Activated CD8-positive, alpha-beta memory T cell treated with anti-CD3 and anti-CD28 coated beads, Interleukin-2, amount 10 ng/mL, durations not matched to agents 7 days and 5 days (primary cell): Measurements from ENCODE around the gene CD38. TPM values are rescaled to one million over a fixed set of nuclear protein-coding genes. Genes with fewer than 3 reads are reported as not detected.
A peak's percentile ranks its signal among the peaks of the same experiment; 100 is the strongest.

Source experiments
- ATAC-seq: fragments of 150-1000 bp; cut with Tn5 transposase; one replicate; pipeline ENCODE4 v1.10.0; 2021; ENCODE audit warnings: moderate library complexity
- CTCF ChIA-PET: fragments of 350-600 bp; sonication (Branson Sonifier 250); formaldehyde crosslinking; loops from one replicate; lab custom pipeline; 2021; ENCODE audit warnings: antibody characterized with exemption; lab: Charles Lee
- DNase-seq: peaks from one replicate; pipeline ENCODE4 v3.0.0-alpha.2; 2020
- H3K27ac Mint-ChIP-seq: one replicate; pipeline ENCODE4 v1.8.0; 2021; ENCODE audit warnings: mild to moderate bottlenecking, mixed read lengths
- H3K27me3 Mint-ChIP-seq: one replicate; pipeline ENCODE4 v1.8.0; 2021; ENCODE audit warnings: mixed read lengths
- H3K36me3 Mint-ChIP-seq: one replicate; pipeline ENCODE4 v1.8.0; 2021; ENCODE audit warnings: mild to moderate bottlenecking, mixed read lengths
- H3K4me1 Mint-ChIP-seq: one replicate; pipeline ENCODE4 v1.8.0; 2021; ENCODE audit warnings: mixed read lengths
- H3K4me3 Mint-ChIP-seq: one replicate; pipeline ENCODE4 v1.8.0; 2021; ENCODE audit warnings: mild to moderate bottlenecking, moderate library complexity, mixed read lengths
- H3K9me3 Mint-ChIP-seq: one replicate; pipeline ENCODE4 v1.8.0; 2022; ENCODE audit warnings: low read depth, mixed read lengths
- total RNA-seq, 2 experiments: library from RNA; stranded (reverse); gene quantifications; one replicate each; pipeline ENCODE4 v1.2.3, GENCODE V29; 2021

CD38 gene
- total RNA-seq, 2 experiments from 2014 or later, result 151 to 179 TPM

GRCh38 chr4:15864651-15865566, 86.8 kb downstream of the CD38 start:
- no peak overlapping the region for H3K27ac Mint-ChIP-seq
- H3K4me1 Mint-ChIP-seq, result no peaks in the 10 kb centered on the region
- no peak overlapping the region for H3K4me3 Mint-ChIP-seq
- no peaks in the 10 kb centered on the region for H3K36me3 Mint-ChIP-seq
- DNase-seq (no peak), ATAC-seq (no peak)
- no peaks in the 10 kb centered on the region for H3K9me3 Mint-ChIP-seq
- CTCF ChIA-PET, result no interaction called here
- H3K27me3 Mint-ChIP-seq, result peaks cover 16% of the 10 kb centered on the region

GRCh38 chr4:15868111-15868510, 90.0 kb downstream of the CD38 start:
- CTCF ChIA-PET, result interaction anchor here (1.0 kb wide), 1 partner anchor 14 kb away, joined by 3 read pairs; no protein-coding TSS in a partner anchor
- Mint-ChIP-seq H3K9me3 (no peaks in the 10 kb centered on the region), H3K27me3 (peaks cover 40% of the 10 kb centered on the region), H3K36me3 (no peaks in the 10 kb centered on the region), H3K4me1 (no peaks in the 10 kb centered on the region), H3K27ac (no peak overlapping the region), H3K4me3 (no peak overlapping the region)
- DNase-seq (no peak), ATAC-seq (no peak)

GRCh38 chr4:15868826-15869413, 90.8 kb downstream of the CD38 start:
- H3K27ac Mint-ChIP-seq, result no peak overlapping the region
- H3K9me3 Mint-ChIP-seq, result no peaks in the 10 kb centered on the region
- ATAC-seq (no peak), DNase-seq (no peak)
- H3K4me1 Mint-ChIP-seq, result no peaks in the 10 kb centered on the region
- peaks cover 39% of the 10 kb centered on the region for H3K27me3 Mint-ChIP-seq
- CTCF ChIA-PET, result interaction anchor here (1.0 kb wide), 1 partner anchor 13 kb away, joined by 3 read pairs; no protein-coding TSS in a partner anchor
- no peak overlapping the region for H3K4me3 Mint-ChIP-seq
- no peaks in the 10 kb centered on the region for H3K36me3 Mint-ChIP-seq

- no peaks in the 10 kb centered on the region for H3K4me1 Mint-ChIP-seq
- no peak overlapping the region for H3K27ac Mint-ChIP-seq
- no peaks in the 10 kb centered on the region for H3K36me3 Mint-ChIP-seq
- CTCF ChIA-PET, result interaction anchor here (1.1 to 1.8 kb wide), 2 partner anchors 13 to 131 kb away, joined by 4 to 8 read pairs; no protein-coding TSS in a partner anchor
- peaks cover 44% of the 10 kb centered on the region for H3K27me3 Mint-ChIP-seq
- no peak for DNase-seq
- no peak overlapping the region for H3K4me3 Mint-ChIP-seq
- no peaks in the 10 kb centered on the region for H3K9me3 Mint-ChIP-seq
- no peak for ATAC-seq
Measured at GRCh38 chr4:15870079-15870478, 92.0 kb downstream of the CD38 start.

- H3K27ac Mint-ChIP-seq, result no peak overlapping the region
- CTCF ChIA-PET, result interaction anchor here (1.1 to 1.8 kb wide), 2 partner anchors 12 to 130 kb away, joined by 4 to 8 read pairs; no protein-coding TSS in a partner anchor
- peaks cover 46% of the 10 kb centered on the region for H3K27me3 Mint-ChIP-seq
- no peaks in the 10 kb centered on the region for H3K36me3 Mint-ChIP-seq
- H3K4me3 Mint-ChIP-seq, result no peak overlapping the region
- H3K9me3 Mint-ChIP-seq, result no peaks in the 10 kb centered on the region
- no peak for DNase-seq
- no peak for ATAC-seq
- no peaks in the 10 kb centered on the region for H3K4me1 Mint-ChIP-seq
Measured at GRCh38 chr4:15870921-15871664, 93.0 kb downstream of the CD38 start.

- no peak overlapping the region for H3K4me3 Mint-ChIP-seq
- ATAC-seq (no peak), DNase-seq (no peak)
- no peak overlapping the region for H3K27ac Mint-ChIP-seq
- H3K27me3 Mint-ChIP-seq, result peaks cover 52% of the 10 kb centered on the region
- peaks cover 2% of the 10 kb centered on the region for H3K9me3 Mint-ChIP-seq
- no peaks in the 10 kb centered on the region for H3K36me3 Mint-ChIP-seq
- CTCF ChIA-PET, result no interaction called here
- H3K4me1 Mint-ChIP-seq, result no peaks in the 10 kb centered on the region
Measured at GRCh38 chr4:15873117-15873516, 95.0 kb downstream of the CD38 start.

- Mint-ChIP-seq H3K4me1 (no peaks in the 10 kb centered on the region), H3K36me3 (no peaks in the 10 kb centered on the region), H3K9me3 (peaks cover 4% of the 10 kb centered on the region), H3K27ac (no peak overlapping the region), H3K4me3 (no peak overlapping the region), H3K27me3 (peaks cover 55% of the 10 kb centered on the region)
- ATAC-seq (no peak), DNase-seq (no peak)
- CTCF ChIA-PET, result interaction anchor here (1.4 kb wide), 1 partner anchor 12 kb away, joined by 3 read pairs; no protein-coding TSS in a partner anchor
Measured at GRCh38 chr4:15874671-15875070, 96.5 kb downstream of the CD38 start.

GRCh38 chr4:15875663-15876460, 97.7 kb downstream of the CD38 start:
- H3K4me1 Mint-ChIP-seq, result no peaks in the 10 kb centered on the region
- no peaks in the 10 kb centered on the region for H3K36me3 Mint-ChIP-seq
- H3K9me3 Mint-ChIP-seq, result peaks cover 4% of the 10 kb centered on the region
- DNase-seq (no peak), ATAC-seq (no peak)
- H3K4me3 Mint-ChIP-seq, result no peak overlapping the region
- CTCF ChIA-PET, result interaction anchor here (0.6 to 1.4 kb wide), 2 partner anchors 13 to 416 kb away, joined by 3 read pairs; no protein-coding TSS in a partner anchor
- H3K27me3 Mint-ChIP-seq, result peaks cover 44% of the 10 kb centered on the region
- H3K27ac Mint-ChIP-seq, result no peak overlapping the region

- CTCF ChIA-PET, result interaction anchor here (1.5 kb wide), 2 partner anchors 12 to 78 kb away, joined by 3 read pairs; no protein-coding TSS in a partner anchor
- H3K4me3 Mint-ChIP-seq, result no peak overlapping the region
Measured at GRCh38 chr4:15878011-15878410, 99.9 kb downstream of the CD38 start.

GRCh38 chr4:15881820-15882219, 103.7 kb downstream of the CD38 start:
- peaks cover 4% of the 10 kb centered on the region for H3K9me3 Mint-ChIP-seq
- no peaks in the 10 kb centered on the region for H3K36me3 Mint-ChIP-seq
- DNase-seq, result no peak
- CTCF ChIA-PET, result interaction anchor here (0.9 to 4.9 kb wide), 24 partner anchors 9 to 300 kb away, joined by 3 to 68 read pairs (median 6); partner anchors contain the start of gene FGFBP2
- H3K27me3 Mint-ChIP-seq, result peaks cover 34% of the 10 kb centered on the region
- peaks cover 2% of the 10 kb centered on the region for H3K4me1 Mint-ChIP-seq
- H3K27ac Mint-ChIP-seq, result no peak overlapping the region
- no peak overlapping the region for H3K4me3 Mint-ChIP-seq
- no peak for ATAC-seq

More at GRCh38 chr4:15878011-15878410, 99.9 kb downstream of the CD38 start:
- H3K36me3 Mint-ChIP-seq, result no peaks in the 10 kb centered on the region
- H3K9me3 Mint-ChIP-seq, result peaks cover 4% of the 10 kb centered on the region
- peaks cover 2% of the 10 kb centered on the region for H3K4me1 Mint-ChIP-seq
- H3K27me3 Mint-ChIP-seq, result peaks cover 31% of the 10 kb centered on the region
- ATAC-seq (no peak), DNase-seq (no peak)
- no peak overlapping the region for H3K27ac Mint-ChIP-seq

- peak; percentile 82 for ATAC-seq
- Mint-ChIP-seq H3K9me3 (peaks cover 4% of the 10 kb centered on the region), H3K27ac (no peak overlapping the region), H3K36me3 (no peaks in the 10 kb centered on the region), H3K4me3 (no peak overlapping the region), H3K4me1 (peaks cover 2% of the 10 kb centered on the region), H3K27me3 (peaks cover 30% of the 10 kb centered on the region)
- DNase-seq, result peak; percentile 65
- CTCF ChIA-PET, result interaction anchor here (0.7 to 4.9 kb wide), 49 partner anchors 8 to 323 kb away, joined by 3 to 68 read pairs (median 5); partner anchors contain the start of gene FGFBP2
Measured at GRCh38 chr4:15882675-15883086, 104.6 kb downstream of the CD38 start.

- Mint-ChIP-seq H3K27ac (no peak overlapping the region), H3K4me3 (no peak overlapping the region), H3K9me3 (no peaks in the 10 kb centered on the region), H3K27me3 (peaks cover 25% of the 10 kb centered on the region), H3K36me3 (no peaks in the 10 kb centered on the region), H3K4me1 (peaks cover 2% of the 10 kb centered on the region)
- DNase-seq, result no peak
- ATAC-seq, result no peak
- CTCF ChIA-PET, result interaction anchor here (0.7 to 4.9 kb wide), 23 partner anchors 11 to 233 kb away, joined by 3 to 68 read pairs (median 8); partner anchors contain the start of gene FGFBP2
Measured at GRCh38 chr4:15883610-15884243, 105.6 kb downstream of the CD38 start.
